Stimulated activated naive CD4-positive, alpha-beta T cell treated with Interleukin-2 at 50 U/mL for 16 hours (primary cell): ENCODE results near the gene MBL2.

ENCODE experiments used
- DNase-seq: peaks from one replicate; lab custom pipeline; 2025; lab: John Stamatoyannopoulos, UW

MBL2 gene

GRCh38 chr10:52772623-52773022 is at the start of gene MBL2:
Gene MBL2 (minus strand): TSS chr10:52772784. CDS start chr10:52771635, 1,149 bp downstream.
- DNase-seq: no peak

GRCh38 chr10:52820309-52820708 is 47.7 kb upstream of the MBL2 start:
- DNase-seq: no peak

GRCh38 chr10:52818019-52818418 is 45.4 kb upstream of the MBL2 start:
- DNase-seq: no peak

GRCh38 chr10:52814506-52814905 is 41.9 kb upstream of the MBL2 start:
- no peak for DNase-seq

- DNase-seq: no peak
These were observed 39.2 kb upstream of the MBL2 start for GRCh38 chr10:52811776-52812175.

- DNase-seq: no peak
These were observed 38.2 kb upstream of the MBL2 start for GRCh38 chr10:52810761-52811160.

- no peak for DNase-seq
These were observed 35.2 kb upstream of the MBL2 start for GRCh38 chr10:52807803-52808202.

GRCh38 chr10:52805414-52806285 is 33.1 kb upstream of the MBL2 start:
- no peak for DNase-seq

- DNase-seq: no peak
These were observed 29.4 kb upstream of the MBL2 start for GRCh38 chr10:52801947-52802346.

- no peak for DNase-seq
These were observed 13.5 kb upstream of the MBL2 start for GRCh38 chr10:52786098-52786497.

GRCh38 chr10:52785418-52785817 is 12.8 kb upstream of the MBL2 start:
- DNase-seq: no peak

GRCh38 chr10:52783726-52784125 is 11.1 kb upstream of the MBL2 start:
- no peak for DNase-seq

GRCh38 chr10:52782554-52782953 is 10.0 kb upstream of the MBL2 start:
- DNase-seq: no peak

GRCh38 chr10:52780391-52781155 is 8.0 kb upstream of the MBL2 start:
- no peak for DNase-seq

GRCh38 chr10:52779541-52780390 is 7.2 kb upstream of the MBL2 start:
- DNase-seq: no peak

- DNase-seq: no peak
These were observed 6.2 kb upstream of the MBL2 start for GRCh38 chr10:52778511-52779392.

- DNase-seq: no peak
These were observed 4.8 kb upstream of the MBL2 start for GRCh38 chr10:52777414-52777813.

- no peak for DNase-seq
These were observed 3.9 kb upstream of the MBL2 start for GRCh38 chr10:52776471-52776903.

GRCh38 chr10:52775132-52775647 is 2.6 kb upstream of the MBL2 start:
- no peak for DNase-seq

- DNase-seq: no peak
These were observed 2.1 kb upstream of the MBL2 start for GRCh38 chr10:52774600-52775106.

- no peak for DNase-seq
These were observed 1.6 kb upstream of the MBL2 start for GRCh38 chr10:52774182-52774581.
